EH (cell line): ENCODE results near the gene CD38.
"Not testable (repeated sequence)": the region's sequence is repeated elsewhere in the genome, so short reads cannot be mapped to it uniquely, and the experiment has no call there.

ENCODE experiments used
- DNase-seq: peaks from one replicate; pipeline ENCODE4 v3.0.0-alpha.2; 2015; ENCODE audit warnings: low read depth

The CD38 gene

DNA sequence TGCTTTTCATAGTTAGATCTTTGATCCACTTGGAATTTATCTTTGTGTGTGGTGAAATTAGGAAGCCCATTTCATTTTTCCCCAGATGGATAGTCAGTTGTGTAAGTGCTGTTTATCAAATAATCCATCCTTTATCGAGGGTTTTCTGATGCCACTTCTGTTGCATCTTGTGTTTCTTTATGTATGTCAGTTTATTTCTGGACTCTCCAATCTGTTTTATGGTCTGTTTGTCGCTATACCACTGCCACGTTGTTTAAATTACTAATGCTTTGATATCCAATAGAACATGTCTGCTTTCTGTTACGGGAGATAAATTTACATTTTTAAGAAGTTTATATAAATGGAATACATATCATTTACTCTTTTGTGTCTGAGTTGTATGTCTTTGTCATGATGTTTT lies 21.0 kb downstream of the CD38 start:
- no peak for DNase-seq

DNA sequence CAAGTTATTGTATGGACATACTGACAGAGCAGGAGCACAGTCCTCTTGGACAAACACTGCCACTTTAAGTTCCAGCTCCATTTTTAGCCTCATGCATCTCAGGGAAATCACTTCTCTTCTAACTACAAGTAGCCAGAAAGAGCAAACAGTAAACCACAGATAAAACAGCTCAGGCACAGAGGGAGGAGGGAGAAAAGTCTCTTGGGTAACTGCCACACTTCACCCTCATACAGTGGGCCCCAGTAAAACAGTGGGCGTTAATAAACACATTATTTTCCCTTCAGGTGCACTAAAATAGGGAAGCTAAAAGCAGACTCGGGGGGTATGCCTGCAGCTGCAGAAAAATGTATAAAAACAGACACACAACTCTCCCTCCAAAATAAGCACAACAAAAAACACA lies 21.6 kb downstream of the CD38 start:
- no peak for DNase-seq

DNA sequence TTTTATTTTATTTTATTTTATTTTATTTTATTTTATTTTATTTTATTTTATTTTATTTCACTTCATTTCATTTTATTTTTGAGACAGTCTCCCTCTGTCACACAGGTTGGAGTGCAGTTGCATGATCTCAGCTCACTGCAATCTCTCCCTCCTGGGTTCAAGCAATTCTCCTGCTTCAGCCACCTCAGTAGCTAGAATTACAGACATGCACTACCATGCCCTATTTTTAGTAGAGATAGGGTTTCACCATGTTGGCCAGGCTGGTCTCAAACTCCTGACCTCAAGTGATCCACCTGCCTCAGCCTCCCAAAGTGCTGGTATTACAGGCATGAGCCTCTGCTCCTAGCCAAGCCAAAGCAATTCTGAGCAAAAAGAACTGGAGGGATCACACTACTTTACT lies 24.4 kb downstream of the CD38 start:
- DNase-seq, result not testable (repeated sequence)

DNA sequence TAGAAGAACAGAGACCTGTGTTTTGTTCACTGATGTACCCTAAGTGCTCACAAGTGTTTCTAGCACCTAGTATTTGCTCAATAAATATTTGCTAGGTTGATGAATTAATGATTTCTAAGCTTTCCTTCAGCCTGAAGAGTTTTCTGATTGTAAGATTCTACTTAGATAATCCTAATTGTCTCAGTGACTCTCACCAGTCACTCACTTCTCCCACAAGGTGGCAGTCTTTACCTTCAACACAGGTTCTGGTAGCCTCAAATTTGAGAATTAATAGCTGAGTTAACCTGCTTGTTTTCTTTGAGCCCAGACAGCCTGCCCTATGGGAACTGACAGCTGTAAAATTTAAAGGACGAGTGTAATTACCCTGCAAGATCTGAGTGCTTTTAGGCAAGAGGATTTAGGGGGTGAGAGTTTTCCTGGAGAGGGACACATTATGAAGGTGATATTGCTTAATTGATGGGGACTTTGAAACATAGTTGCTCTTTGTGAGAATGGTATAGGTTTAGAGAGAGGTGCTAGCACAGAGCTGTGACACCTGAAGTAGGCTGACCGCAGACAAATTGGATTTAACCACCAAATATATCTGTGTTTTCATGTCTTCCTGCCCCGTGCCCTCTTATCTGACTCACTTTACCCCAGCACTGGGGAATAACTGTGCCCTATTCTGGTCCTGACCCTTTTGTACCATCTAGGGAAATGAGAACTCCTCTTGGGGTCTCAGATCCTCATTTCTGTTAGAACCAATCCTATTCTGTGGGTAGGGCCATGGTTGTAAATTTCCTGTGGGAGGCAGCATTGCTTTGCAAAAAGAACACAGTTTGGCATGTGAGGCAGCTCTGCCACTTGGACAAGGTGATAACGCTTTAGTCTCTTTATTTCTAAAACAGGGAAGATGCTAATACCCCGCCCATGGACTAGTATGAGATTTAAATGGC lies 27.7 kb downstream of the CD38 start:
- peak; percentile 61 for DNase-seq

DNA sequence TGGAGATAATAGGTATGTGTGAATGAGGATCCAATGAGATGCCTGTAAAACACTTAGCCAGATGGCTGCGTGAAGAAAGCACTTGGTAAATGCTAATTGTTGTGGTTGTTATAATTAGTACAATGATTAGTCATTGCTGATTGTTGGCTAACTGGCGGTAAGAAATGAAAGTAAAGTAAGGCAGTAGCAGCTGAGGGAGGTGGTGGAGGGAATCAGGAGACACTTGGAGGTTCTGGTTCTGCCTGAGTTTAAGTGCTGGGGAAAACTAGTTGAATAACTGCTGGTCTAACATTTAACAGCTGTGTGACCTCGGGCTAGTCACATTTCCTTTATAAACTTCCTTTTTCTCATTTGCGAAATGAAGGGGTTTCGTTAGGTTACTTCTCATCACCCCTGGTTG lies 30.9 kb downstream of the CD38 start:
- DNase-seq, result no peak

DNA sequence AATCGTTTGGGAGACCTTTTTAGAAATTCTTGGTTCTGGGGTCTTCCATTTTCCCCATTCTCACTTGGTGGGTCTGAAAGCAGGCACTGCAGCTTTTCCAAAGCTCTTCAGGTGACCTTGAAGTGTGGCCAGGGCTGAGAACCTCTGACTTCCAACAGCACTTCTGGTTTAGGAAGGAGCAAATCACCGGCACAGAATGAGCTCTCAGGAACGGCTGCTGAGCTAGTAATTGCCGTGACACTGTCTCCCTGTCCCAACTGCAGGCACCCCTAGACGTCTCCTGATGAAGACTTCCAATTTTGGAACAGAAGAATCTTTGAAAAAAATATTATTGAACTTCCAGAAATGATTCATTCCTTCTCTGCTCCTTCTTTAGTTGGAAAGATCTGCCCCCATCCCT lies 31.3 kb downstream of the CD38 start:
- DNase-seq, result no peak

DNA sequence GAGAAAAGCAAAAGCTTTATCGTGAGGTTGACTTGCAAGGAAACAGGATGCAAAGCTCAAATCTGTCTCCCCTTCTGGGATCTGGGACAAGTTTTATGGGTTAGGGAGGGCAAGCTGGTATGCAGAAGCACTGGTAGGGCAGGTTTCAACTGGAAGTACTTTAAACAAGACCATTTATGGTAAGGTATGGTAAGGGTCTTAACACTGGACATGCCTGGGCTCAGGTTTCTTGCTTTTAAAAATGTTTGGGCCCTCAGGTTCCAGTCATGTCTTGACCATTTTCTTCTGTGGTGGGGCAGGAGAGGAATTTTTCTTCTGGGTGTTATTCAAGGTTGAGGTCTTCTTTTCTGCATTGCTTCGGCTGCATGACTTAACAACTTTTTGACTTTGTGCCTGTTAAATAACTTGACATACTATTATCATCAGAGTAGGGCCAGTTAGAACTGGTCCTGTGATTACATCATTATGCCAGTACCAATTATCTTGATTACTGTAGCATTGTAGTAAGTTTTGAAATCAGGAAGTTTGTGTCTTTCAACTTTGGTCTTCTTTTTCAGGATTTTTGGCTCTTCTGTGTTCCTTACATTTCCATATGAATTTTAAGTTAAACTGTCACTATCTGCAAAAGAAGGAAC lies 33.7 kb downstream of the CD38 start:
- DNase-seq, result no peak

DNA sequence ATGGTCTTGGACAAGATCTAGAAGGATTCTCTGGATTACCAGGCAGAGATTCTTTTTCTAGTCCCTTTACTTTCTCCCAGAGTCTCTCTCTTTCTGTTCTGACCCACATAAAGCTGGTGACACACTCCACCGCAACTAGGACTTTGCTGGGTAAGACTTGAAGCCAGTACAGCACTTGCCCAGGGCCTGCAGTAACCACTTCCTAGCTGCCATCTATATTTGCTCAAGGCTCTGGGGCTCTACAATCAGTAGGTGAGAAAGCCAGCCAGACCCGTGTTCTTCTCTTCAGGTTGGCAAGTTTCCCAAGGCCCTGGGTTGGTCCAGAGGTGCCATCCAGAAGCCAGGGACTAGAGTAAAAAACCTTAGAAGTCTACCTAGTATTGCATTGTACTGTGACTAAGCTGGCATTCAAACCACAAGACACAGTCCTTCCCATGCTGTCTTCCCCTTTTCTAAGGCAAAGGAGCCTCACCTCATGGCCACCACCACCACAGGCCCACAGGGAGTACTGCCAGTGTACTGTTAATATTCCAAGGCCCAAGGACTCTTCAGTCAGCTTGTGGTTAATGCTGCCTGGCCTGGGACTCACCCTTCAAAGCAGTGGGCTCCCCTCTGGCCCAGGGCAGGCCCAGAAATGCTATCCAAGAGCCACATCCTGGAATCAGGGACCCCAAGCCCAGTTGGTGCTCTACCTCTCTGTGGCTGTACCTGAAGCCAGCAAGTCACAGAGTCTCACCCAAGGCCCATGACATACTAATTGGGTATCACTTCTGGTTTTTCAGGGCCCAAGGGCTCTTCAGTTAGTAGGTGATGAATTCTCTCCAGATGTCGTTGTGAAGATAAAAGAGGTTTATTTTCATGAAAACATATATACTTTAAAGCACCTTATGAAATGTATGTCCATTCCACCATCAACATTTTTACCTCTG lies 54.7 kb downstream of the CD38 start:
- no peak for DNase-seq

DNA sequence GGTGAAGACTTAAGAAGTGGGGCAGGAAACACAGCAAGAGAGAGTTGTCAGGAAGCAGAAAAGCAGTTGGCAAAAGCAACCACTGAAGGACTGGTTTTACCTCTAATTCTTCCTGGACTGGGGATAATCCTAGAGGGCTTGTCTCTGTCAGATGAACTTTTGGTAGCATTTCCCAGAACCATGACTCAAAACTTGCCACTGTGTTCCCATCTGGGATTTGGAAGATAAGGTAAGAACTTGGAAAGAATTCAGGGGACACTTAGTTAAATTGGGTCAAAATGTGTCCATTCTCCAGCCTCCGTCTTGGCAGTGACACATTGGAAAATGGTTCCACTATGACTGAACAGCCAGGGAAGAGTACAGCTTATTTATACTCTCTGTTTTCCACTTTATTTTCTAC lies 55.7 kb downstream of the CD38 start:
- no peak for DNase-seq

DNA sequence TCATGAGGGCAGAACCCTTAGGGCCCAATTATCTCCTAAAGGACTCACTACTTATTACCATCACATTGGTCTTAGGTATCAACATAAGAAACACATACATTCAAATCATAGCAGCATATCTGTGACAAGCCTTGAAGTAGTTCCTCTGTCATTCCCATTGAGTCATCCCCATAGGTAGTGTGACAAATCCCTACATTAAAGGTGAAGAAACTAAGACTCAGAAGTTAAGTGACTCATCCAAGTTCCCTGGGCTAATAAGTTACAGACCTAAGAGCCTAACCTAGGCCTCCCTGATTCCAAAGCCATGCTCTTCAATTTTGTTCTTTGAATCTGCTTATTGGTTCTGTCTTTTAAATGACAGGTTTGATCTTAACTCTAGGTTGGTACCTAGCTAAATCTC lies 58.2 kb downstream of the CD38 start:
- DNase-seq, result no peak

DNA sequence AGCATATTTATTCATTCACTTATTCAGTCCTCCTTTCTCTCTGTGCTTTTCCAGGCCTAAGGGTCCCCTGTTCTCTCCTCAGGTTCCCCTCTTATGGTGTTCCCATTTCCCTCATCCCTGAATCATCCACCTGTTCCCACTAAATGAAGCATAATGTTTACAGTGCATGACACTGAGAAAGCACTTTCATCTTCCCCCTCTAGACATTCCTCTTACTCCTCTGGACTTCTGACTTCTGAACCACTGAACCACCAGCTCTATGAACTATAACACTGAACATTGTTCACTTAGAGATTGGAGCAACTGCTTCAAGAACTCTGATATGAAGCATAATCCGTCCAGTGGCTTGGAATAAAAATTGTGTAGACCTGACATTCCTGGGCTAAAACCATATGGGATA lies 59.5 kb downstream of the CD38 start:
- DNase-seq, result no peak

DNA sequence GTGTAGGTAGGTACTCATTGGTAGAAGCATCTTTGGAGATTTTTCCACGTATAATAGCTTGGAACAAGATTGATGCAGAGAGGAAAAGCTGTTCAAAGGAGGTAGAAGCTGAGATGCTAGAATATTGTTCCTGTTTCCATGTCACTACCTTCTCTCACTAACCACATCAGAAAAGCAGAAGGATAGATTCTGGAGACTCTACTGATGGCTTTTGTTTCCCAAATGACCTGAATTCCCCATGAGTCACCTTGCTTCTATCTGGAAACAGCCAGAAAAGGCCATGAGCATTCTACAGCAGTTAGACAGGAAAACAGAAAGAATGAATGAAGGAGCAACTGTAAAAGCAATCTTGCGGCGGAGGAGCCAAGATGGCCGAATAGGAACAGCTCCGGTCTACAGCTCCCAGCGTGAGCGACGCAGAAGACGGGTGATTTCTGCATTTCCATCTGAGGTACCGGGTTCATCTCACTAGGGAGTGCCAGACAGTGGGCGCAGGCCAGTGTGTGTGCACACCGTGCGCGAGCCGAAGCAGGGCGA lies 63.1 kb downstream of the CD38 start:
- DNase-seq, result not testable (repeated sequence)

DNA sequence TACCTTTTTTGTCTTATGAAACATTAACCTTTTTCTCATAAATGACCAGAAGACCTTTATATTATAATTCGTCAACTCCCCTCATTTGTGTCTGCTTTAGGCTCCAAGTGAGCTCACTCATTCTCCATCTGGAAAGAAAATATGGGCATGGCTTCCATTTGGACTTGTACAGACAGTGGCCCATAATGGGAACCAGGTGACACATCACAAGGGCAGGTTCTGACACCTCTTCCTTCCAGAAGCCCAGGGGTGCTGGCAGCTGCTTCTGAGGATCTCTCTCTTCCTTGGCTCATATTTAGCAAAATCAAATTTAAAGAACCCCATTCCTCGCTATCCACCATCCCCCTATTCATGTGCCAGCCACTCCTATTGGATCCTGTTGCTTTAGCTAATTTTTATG lies 69.6 kb downstream of the CD38 start:
- no peak for DNase-seq

DNA sequence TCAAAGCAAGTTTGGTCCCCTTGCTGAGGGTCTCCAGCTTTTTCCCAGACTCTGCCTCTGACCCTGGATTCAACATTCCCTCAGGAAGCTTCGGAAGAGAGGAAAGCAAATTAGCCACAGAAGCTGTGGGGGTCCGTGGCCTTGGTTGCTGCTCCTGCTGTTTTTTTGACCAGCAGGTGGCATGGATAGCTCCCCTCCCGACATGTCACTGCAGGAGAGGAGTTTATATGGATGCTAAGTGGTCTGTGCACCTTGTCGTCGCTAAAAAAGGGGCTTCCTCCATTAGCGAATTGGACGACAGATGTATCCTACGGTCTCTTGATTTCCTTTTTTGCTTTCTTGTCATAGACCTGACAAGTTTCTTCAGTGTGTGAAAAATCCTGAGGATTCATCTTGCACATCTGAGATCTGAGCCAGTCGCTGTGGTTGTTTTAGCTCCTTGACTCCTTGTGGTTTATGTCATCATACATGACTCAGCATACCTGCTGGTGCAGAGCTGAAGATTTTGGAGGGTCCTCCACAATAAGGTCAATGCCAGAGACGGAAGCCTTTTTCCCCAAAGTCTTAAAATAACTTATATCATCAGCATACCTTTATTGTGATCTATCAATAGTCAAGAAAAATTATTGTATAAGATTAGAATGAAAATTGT lies 70.2 kb downstream of the CD38 start:
- DNase-seq, result no peak

DNA sequence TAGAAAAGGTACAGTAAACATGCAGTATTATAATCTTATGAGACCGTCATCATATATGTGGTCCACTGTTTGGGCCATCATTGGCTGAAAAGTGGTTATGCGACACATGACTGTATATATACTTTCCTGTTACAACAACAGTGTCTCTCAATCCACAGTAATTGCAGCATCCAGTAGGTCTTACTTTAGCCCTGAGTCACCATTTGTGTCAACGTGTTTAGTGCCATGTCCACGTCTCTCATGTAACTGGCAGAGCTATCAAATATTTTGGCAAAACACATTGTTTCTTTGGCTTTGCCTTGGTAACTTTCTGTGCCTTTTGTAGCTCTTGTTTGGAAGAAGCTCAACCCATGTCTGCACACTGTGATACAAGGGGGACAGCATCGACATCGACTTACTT lies 73.8 kb downstream of the CD38 start:
- DNase-seq, result no peak

DNA sequence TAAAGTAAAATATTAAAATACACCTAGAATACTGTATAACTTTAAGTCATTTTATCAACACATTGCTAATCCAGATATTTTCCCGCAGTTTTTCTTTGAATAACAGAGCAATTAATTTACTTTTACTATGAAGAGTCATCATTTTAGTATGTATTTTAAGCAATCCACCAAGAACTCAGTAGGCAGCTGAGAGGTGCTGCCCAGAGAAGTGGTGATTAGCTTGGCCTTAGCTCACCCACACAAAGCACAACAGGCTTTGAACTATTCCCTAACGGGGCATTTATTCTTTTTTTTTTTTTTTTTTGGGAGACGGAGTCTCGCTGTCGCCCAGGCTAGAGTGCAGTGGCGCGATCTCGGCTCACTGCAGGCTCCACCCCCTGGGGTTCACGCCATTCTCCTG lies 74.4 kb downstream of the CD38 start:
- no peak for DNase-seq

DNA sequence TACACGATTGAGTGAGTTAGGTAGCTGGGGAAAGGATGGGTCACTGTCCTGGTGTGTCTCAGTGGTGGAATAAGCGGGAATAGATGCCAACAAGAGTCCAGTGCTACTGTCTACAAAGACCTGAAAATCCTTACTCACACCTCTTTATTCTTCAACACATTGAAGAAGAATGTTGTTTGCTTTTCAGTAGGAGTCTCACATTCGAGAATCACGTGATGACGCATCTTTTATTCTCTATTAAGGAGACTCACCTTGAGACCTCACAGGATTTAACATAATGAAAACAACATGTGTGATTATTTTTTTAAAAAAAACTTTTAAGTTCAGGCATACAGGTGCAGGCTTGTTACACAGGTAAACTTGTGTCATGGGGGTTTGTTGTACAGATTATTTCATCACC lies 75.2 kb downstream of the CD38 start:
- no peak for DNase-seq

DNA sequence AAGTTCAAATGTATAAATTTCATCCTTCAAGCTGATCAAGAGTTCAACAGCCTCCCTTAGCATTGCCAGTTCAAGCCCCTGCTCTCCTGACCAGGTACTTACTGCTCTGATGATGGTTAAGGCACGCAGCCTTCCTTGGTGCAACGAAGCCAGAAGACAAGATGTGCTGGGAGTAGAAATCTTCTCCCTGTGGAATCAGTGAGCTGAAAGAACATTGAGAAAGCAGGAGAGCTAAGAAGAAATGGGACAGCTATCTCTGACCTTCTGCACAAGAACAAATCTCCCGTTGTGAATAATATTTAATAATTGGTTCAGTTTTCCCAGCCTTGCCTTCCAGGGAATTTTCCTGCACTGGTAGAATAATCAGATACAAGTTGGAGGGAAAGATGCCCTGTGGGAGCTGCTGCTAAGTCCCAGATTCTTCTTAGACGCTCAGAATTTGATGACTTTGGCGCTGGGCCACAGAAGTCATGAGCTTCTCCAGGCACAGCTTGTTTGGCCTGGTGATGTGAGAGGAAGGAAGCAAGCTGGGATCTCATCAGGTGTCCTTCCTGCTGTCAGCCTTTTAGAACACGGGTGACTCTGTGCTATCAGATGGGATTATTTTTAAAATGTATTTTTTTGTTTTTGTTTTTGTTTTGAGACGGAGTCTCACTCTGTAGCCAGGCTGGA lies 77.8 kb downstream of the CD38 start:
- DNase-seq, result peak; percentile 20

DNA sequence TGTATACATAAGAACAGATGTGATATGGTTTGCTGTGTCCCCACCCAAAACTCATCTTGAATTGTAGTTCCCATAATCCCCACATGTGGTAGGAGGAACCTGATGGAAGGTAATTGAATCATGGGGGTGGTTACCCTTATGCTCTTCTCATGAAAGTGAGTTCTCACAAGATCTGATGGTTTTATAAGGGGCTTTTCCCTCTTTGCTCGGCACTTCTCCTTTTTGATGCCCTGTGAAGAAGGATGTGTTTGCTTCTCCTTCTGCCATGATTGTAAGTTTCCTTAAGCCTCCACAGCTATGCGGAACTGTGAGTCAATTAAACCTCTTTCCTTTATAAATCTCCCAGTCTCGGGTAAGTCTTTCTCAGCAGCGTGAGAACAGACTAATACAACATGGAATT lies 83.1 kb downstream of the CD38 start:
- not testable (repeated sequence) for DNase-seq

DNA sequence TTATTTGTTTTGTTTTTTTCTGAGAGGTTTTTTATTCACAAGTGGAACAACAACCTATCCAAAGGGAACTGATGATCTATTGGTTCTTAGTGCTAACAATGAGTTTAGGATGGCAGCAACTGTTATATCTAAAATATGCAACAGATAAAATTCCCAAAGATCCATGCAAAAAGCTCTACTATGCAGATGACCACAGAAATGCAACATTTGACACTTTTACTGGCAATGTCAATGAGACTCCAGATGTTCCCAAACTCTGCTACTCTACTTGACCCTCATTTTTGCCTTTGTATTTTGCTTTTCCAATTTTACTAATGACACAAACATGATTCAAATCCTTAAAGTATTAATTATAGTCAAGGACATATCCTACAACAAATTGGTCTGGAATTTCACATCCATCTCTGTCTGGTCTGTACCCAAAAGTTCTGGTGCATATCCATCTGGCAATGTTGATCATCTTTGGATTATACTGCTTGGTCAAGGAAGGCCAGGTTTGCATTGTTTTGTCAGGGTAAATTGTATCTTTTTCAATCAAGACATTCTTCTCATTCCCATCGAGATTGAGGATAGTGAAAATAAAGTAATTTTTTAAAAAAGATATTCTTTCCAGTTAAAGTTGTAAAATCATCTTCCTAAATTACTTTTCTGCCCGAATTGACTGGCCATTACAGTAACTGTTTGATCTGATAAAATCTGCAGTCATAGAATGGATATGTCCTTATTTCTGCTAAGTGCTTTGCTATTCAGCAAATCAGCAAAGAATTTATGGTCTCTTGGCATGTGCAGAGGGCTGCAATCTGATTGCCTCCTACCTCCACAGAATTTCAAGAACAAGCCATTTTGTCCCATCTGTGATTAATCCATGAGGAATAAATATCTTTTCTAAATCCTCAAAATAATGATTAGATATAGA lies 86.8 kb downstream of the CD38 start:
- DNase-seq, result no peak
